Superior temporal gyrus (tissue), 1 donor: ENCODE data around the gene LRRC41.
"Not testable (repeated sequence)": the region's sequence is repeated elsewhere in the genome, so short reads cannot be mapped to it uniquely, and the experiment has no call there.

ENCODE experiments used
- DNase-seq: peaks from one replicate; pipeline ENCODE4 v3.0.0-alpha.2; 2016; ENCODE audit errors: extremely low spot score

The LRRC41 gene

GRCh38 chr1:46244656-46245371, 58.6 kb downstream of the LRRC41 start:
- no peak for DNase-seq

- DNase-seq: not testable (repeated sequence)
Measured at GRCh38 chr1:46243831-46244230, 59.6 kb downstream of the LRRC41 start.

GRCh38 chr1:46242918-46243317, 60.5 kb downstream of the LRRC41 start:
- no peak for DNase-seq

- DNase-seq: not testable (repeated sequence)
Measured at GRCh38 chr1:46241733-46242132, 61.7 kb downstream of the LRRC41 start.

- not testable (repeated sequence) for DNase-seq
Measured at GRCh38 chr1:46238865-46239264, 64.6 kb downstream of the LRRC41 start.

- DNase-seq: no peak
Measured at GRCh38 chr1:46236882-46237281, 66.5 kb downstream of the LRRC41 start.

- DNase-seq: not testable (repeated sequence)
Measured at GRCh38 chr1:46231231-46231630, 72.2 kb downstream of the LRRC41 start.
